ENCODE data around the gene MESD. TPM values are rescaled to one million over a fixed set of nuclear protein-coding genes. Genes with fewer than 3 reads are reported as not detected.

The MESD gene
- total RNA-seq, 1 experiment from 2014 or later = 21.2 TPM

DNA sequence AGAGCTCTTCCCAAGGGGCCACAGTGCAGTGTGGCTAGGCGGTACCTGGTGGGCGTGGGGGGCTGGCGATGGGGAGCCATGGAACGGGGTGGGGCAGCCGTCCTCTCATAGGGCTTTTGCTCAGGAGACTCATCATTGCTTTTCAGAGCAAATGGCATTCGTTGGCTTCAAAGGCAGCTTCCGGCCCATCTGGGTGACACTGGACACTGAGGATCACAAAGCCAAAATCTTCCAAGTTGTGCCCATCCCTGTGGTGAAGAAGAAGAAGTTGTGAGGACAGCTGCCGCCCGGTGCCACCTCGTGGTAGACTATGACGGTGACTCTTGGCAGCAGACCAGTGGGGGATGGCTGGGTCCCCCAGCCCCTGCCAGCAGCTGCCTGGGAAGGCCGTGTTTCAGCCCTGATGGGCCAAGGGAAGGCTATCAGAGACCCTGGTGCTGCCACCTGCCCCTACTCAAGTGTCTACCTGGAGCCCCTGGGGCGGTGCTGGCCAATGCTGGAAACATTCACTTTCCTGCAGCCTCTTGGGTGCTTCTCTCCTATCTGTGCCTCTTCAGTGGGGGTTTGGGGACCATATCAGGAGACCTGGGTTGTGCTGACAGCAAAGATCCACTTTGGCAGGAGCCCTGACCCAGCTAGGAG is 40.8 kb downstream of the MESD start:
- TF ChIP-seq EZH2 (IDR thresholded peaks at IDR 0.05; ENCODE audit: low read length, unreplicated experiment) = no peak
- no peak for TF ChIP-seq EZH2phosphoT487 (IDR thresholded peaks at IDR 0.05; ENCODE audit: borderline replicate concordance, low read length)
- TF ChIP-seq CTCF (conservative IDR thresholded peaks at IDR 0.05; ENCODE audit: low read depth, low read length) = no peak
- Histone ChIP-seq H3K9ac (ENCODE audit: low read length) (no peak overlapping the region), H3K36me3 (ENCODE audit: low read depth, low read length) (peaks cover 12% of the 10 kb centered on the region; the same call in 1 of the 2 replicates), H3K4me1 (ENCODE audit: insufficient read depth, low read length) (peaks cover 6% of the 10 kb centered on the region), H2AFZ (ENCODE audit: low read length) (no peak overlapping the region), H4K20me1 (ENCODE audit: low read length) (no peaks in the 10 kb centered on the region), H3F3A (ENCODE audit: low read length, unreplicated experiment) (no peaks in the 10 kb centered on the region), H3K9me2 (replicated peaks; ENCODE audit: low read length) (no peaks in the 10 kb centered on the region), H3K27ac (ENCODE audit: low read length) (no peak overlapping the region), H3K27me3 (ENCODE audit: low read length) (no peaks in the 10 kb centered on the region), H3K4me2 (ENCODE audit: low read length) (no peak overlapping the region), H3K4me3 (ENCODE audit: low read length) (no peak overlapping the region), H3K9me3 (ENCODE audit: low read length) (no peaks in the 10 kb centered on the region), H3K79me2 (ENCODE audit: low read length) (no peaks in the 10 kb centered on the region)
- DNase-seq (no peak), ATAC-seq (no peak)
- ChIA-PET POLR2A (ENCODE audit: unreplicated experiment) (no interaction called here), CTCF (no interaction called here)
- BruUV-seq (replicated peaks) = no TSS peak
- intact Hi-C loops (cut with micrococcal nuclease) = no loop called here

DNA sequence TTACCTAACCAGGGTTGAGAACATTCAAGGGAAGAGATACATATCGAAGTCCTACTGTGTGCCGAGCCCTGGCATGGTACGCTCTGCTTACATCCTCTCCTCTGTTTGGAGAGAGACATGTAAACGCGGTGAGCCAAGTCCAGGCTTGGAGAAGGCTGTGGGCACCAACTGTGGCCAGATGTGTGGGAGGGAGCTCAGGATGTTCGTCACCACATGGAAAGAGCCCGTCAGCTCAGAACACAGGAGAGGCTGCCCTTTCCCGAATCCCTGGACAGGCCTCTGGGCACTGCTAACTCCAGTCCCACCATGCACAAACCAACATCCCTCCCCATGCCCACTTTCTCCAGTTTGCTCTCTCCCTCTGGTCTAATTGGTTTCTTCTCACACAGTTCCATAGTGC is 43.0 kb downstream of the MESD start:
- Histone ChIP-seq H3K4me3 (ENCODE audit: low read length) (no peak overlapping the region), H3K27me3 (ENCODE audit: low read length) (no peaks in the 10 kb centered on the region), H3K36me3 (ENCODE audit: low read depth, low read length) (peaks cover 9% of the 10 kb centered on the region; the same call in 1 of the 2 replicates), H2AFZ (ENCODE audit: low read length) (no peak overlapping the region), H3K9ac (ENCODE audit: low read length) (no peak overlapping the region), H3K79me2 (ENCODE audit: low read length) (no peaks in the 10 kb centered on the region), H4K20me1 (ENCODE audit: low read length) (no peaks in the 10 kb centered on the region), H3K9me3 (ENCODE audit: low read length) (no peaks in the 10 kb centered on the region), H3K9me2 (replicated peaks; ENCODE audit: low read length) (no peaks in the 10 kb centered on the region), H3F3A (ENCODE audit: low read length, unreplicated experiment) (no peaks in the 10 kb centered on the region), H3K27ac (ENCODE audit: low read length) (no peak overlapping the region), H3K4me2 (ENCODE audit: low read length) (no peak overlapping the region), H3K4me1 (ENCODE audit: insufficient read depth, low read length) (no peaks in the 10 kb centered on the region)
- BruUV-seq (replicated peaks) = no TSS peak
- DNase-seq = no peak
- intact Hi-C loops (cut with micrococcal nuclease) = no loop called here
- POLR2A ChIA-PET (ENCODE audit: unreplicated experiment) = no interaction called here
- no peak for TF ChIP-seq EZH2 (IDR thresholded peaks at IDR 0.05; ENCODE audit: low read length, unreplicated experiment)
- TF ChIP-seq EZH2phosphoT487 (IDR thresholded peaks at IDR 0.05; ENCODE audit: borderline replicate concordance, low read length) = no peak
- TF ChIP-seq CTCF (conservative IDR thresholded peaks at IDR 0.05; ENCODE audit: low read depth, low read length) = no peak
- CTCF ChIA-PET = no interaction called here
- ATAC-seq = no peak

DNA sequence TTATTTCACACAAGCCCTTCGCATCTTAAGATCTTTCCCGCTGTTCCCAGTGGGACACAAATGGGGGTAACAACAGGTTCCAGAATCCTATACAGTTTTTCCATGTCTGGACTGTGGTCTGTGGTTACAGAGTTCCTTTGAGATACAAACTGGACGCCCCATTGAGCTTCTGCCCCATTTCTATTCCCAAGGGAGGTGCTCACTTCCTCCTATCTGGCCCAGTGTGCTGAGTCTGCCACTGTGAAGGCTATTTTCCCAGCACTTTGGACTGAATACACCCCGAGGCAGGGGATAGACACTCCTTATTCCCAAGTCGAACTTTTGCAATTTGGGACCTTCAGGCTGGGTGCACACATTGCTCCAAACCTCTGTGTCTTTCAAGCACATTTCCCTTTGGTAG is 44.0 kb downstream of the MESD start:
- H3K36me3 ChIP-seq (ENCODE audit: low read depth, low read length) = peaks cover 6% of the 10 kb centered on the region; the same call in 1 of the 2 replicates
- no peak overlapping the region for H3K9ac ChIP-seq (ENCODE audit: low read length)
- ChIA-PET CTCF (no interaction called here), POLR2A (ENCODE audit: unreplicated experiment) (no interaction called here)
- H3K4me1 ChIP-seq (ENCODE audit: insufficient read depth, low read length) = no peaks in the 10 kb centered on the region
- H3F3A ChIP-seq (ENCODE audit: low read length, unreplicated experiment) = no peaks in the 10 kb centered on the region
- H4K20me1 ChIP-seq (ENCODE audit: low read length) = no peaks in the 10 kb centered on the region
- DNase-seq = no peak
- no peak overlapping the region for H3K4me3 ChIP-seq (ENCODE audit: low read length)
- ATAC-seq = no peak
- no peak overlapping the region for H3K4me2 ChIP-seq (ENCODE audit: low read length)
- H3K9me3 ChIP-seq (ENCODE audit: low read length) = no peaks in the 10 kb centered on the region
- no peaks in the 10 kb centered on the region for H3K79me2 ChIP-seq (ENCODE audit: low read length)
- no peaks in the 10 kb centered on the region for H3K9me2 ChIP-seq (replicated peaks; ENCODE audit: low read length)
- TF ChIP-seq EZH2phosphoT487 (IDR thresholded peaks at IDR 0.05; ENCODE audit: borderline replicate concordance, low read length) (no peak), CTCF (conservative IDR thresholded peaks at IDR 0.05; ENCODE audit: low read depth, low read length) (no peak), EZH2 (IDR thresholded peaks at IDR 0.05; ENCODE audit: low read length, unreplicated experiment) (no peak)
- intact Hi-C loops (cut with micrococcal nuclease) = no loop called here
- BruUV-seq (replicated peaks) = no TSS peak
- H3K27me3 ChIP-seq (ENCODE audit: low read length) = no peaks in the 10 kb centered on the region
- H3K27ac ChIP-seq (ENCODE audit: low read length) = no peak overlapping the region
- H2AFZ ChIP-seq (ENCODE audit: low read length) = no peak overlapping the region

Measured in PC-3 (cell line).